Smooth muscle cell (in vitro differentiated cells): Measurements from ENCODE around the gene CTRB2. TPM values are rescaled to one million over a fixed set of nuclear protein-coding genes. Genes with fewer than 3 reads are reported as not detected.

Experiments
- DNase-seq: peaks from one replicate; lab custom pipeline; 2025; ENCODE audit not compliant: unreplicated experiment; lab: John Stamatoyannopoulos, UW
- H2AFZ ChIP-seq: fragments of 200-600 bp; sonication (generic); 2 replicates; pipeline ENCODE4 v1.6.0; 2016; ENCODE audit warnings: antibody characterized with exemption, low read depth, mild to moderate bottlenecking
- H3F3A ChIP-seq: fragments of 200-600 bp; sonication (generic); 2 replicates; pipeline ENCODE4 v1.6.0; 2017; ENCODE audit warnings: antibody characterized with exemption, low read depth
- H3K27ac ChIP-seq: fragments of 200-600 bp; sonication (generic); 2 replicates; pipeline ENCODE4 v1.5.1; 2016; ENCODE audit warnings: low read depth, mild to moderate bottlenecking
- H3K27me3 ChIP-seq: fragments of 200-600 bp; sonication (generic); 2 replicates; pipeline ENCODE4 v1.6.1; 2016; ENCODE audit warnings: low read depth, mild to moderate bottlenecking
- H3K36me3 ChIP-seq: fragments of 200-600 bp; sonication (generic); 2 replicates; pipeline ENCODE4 v1.5.1; 2016; ENCODE audit warnings: low read depth
- H3K4me1 ChIP-seq: fragments of 200-600 bp; sonication (generic); 2 replicates; pipeline ENCODE4 v1.5.1; 2016; ENCODE audit warnings: low read depth
- H3K4me2 ChIP-seq: fragments of 200-600 bp; sonication (generic); 2 replicates; pipeline ENCODE4 v1.6.0; 2016; ENCODE audit warnings: mild to moderate bottlenecking
- H3K4me3 ChIP-seq: fragments of 200-600 bp; sonication (generic); 2 replicates; pipeline ENCODE4 v1.5.1; 2016; ENCODE audit warnings: mild to moderate bottlenecking
- H3K79me2 ChIP-seq: fragments of 200-600 bp; sonication (generic); 2 replicates; pipeline ENCODE4 v1.6.0; 2016; ENCODE audit warnings: low read depth, mild to moderate bottlenecking
- H3K9ac ChIP-seq: fragments of 200-600 bp; sonication (generic); 2 replicates; pipeline ENCODE4 v1.6.0; 2016; ENCODE audit warnings: low read depth
- H3K9me3 ChIP-seq: fragments of 200-600 bp; sonication (generic); replicated peaks from 2 replicates; pipeline ENCODE4 v1.5.1; 2016; ENCODE audit warnings: low read depth
- H4K20me1 ChIP-seq: fragments of 200-600 bp; sonication (generic); 2 replicates; pipeline ENCODE4 v1.6.0; 2016; ENCODE audit warnings: low read depth
- CTCF ChIP-seq: fragments of 200-600 bp; sonication (generic); IDR thresholded peaks from 2 replicates; pipeline ENCODE4 v1.5.1; 2017; ENCODE audit warnings: borderline replicate concordance, mild to moderate bottlenecking, antibody characterized with exemption; ENCODE audit not compliant: insufficient read depth, poor library complexity, severe bottlenecking
- WGBS: methylation state at CpG from one replicate; pipeline ENCODE4 v1.1.7; 2016; ENCODE audit warnings: low lambda C conversion rate; 5-methylcytosine and 5-hydroxymethylcytosine counted together
- polyA plus RNA-seq: library from polyadenylated mRNA; unstranded; fragments of >200 nt; fragmentation: Nextera tagmentation; extraction: Ambion mirVana; gene quantifications from 2 replicates; pipeline ENCODE4 v1.2.1, GENCODE V29; 2016
- total RNA-seq: library from RNA; depleted of rRNA; stranded (reverse); fragments of >200 nt; gene quantifications from 2 replicates; pipeline ENCODE4 v1.2.3, GENCODE V29; 2014

The CTRB2 gene
- total and polyA plus RNA-seq, 2 experiments from 2014 or later = 1.7 to 2.3 TPM

- no peak for TF ChIP-seq CTCF
- 94% methylated on average over 5 of the region's 5 CpGs for WGBS
- no peak for DNase-seq
- Histone ChIP-seq H3K9ac (no peak overlapping the region), H3K4me2 (no peak overlapping the region), H3K4me3 (no peak overlapping the region), H3K9me3 (no peaks in the 10 kb centered on the region), H3K27me3 (no peaks in the 10 kb centered on the region), H3K36me3 (no peaks in the 10 kb centered on the region), H4K20me1 (peaks cover 6% of the 10 kb centered on the region), H3K27ac (no peak overlapping the region), H3F3A (no peaks in the 10 kb centered on the region), H2AFZ (no peak overlapping the region), H3K79me2 (no peaks in the 10 kb centered on the region), H3K4me1 (no peaks in the 10 kb centered on the region)
Measured at GRCh38 chr16:75219838-75220237, 12.9 kb upstream of the CTRB2 start.

GRCh38 chr16:75219088-75219487 lies 12.1 kb upstream of the CTRB2 start:
- H3F3A ChIP-seq = no peaks in the 10 kb centered on the region
- no peak overlapping the region for H3K27ac ChIP-seq
- H3K27me3 ChIP-seq = no peaks in the 10 kb centered on the region
- no peak overlapping the region for H3K9ac ChIP-seq
- H3K79me2 ChIP-seq = no peaks in the 10 kb centered on the region
- no peak overlapping the region for H2AFZ ChIP-seq
- H4K20me1 ChIP-seq = no peaks in the 10 kb centered on the region
- H3K9me3 ChIP-seq = no peaks in the 10 kb centered on the region
- no peak overlapping the region for H3K4me3 ChIP-seq
- no peak for DNase-seq
- H3K4me2 ChIP-seq = no peak overlapping the region
- TF ChIP-seq CTCF = no peak
- 91% methylated on average over 4 of the region's 4 CpGs for WGBS
- no peaks in the 10 kb centered on the region for H3K36me3 ChIP-seq
- no peaks in the 10 kb centered on the region for H3K4me1 ChIP-seq

GRCh38 chr16:75218256-75219076 lies 11.5 kb upstream of the CTRB2 start, which contains the start of gene CTRB1:
CTRB1 (plus strand) TSS chr16:75218988; CDS start chr16:75219008, 20 bp downstream.
- WGBS = 85% methylated on average over 18 of the region's 19 CpGs
- no peaks in the 10 kb centered on the region for H3K79me2 ChIP-seq
- no peak within 1 kb of the TSS for H3K4me3 ChIP-seq
- no peak within 1 kb of the TSS for H2AFZ ChIP-seq
- no peaks in the 10 kb centered on the region for H4K20me1 ChIP-seq
- H3K4me2 ChIP-seq = no peak within 1 kb of the TSS
- no peaks in the 10 kb centered on the region for H3K9me3 ChIP-seq
- H3K36me3 ChIP-seq = no peaks in the 10 kb centered on the region
- no peak for DNase-seq
- H3K4me1 ChIP-seq = no peaks in the 10 kb centered on the region
- peak within 1 kb of the TSS; percentile 16 for H3K9ac ChIP-seq
- no peaks in the 10 kb centered on the region for H3F3A ChIP-seq
- H3K27me3 ChIP-seq = no peaks in the 10 kb centered on the region
- TF ChIP-seq CTCF = no peak
- peak within 1 kb of the TSS; percentile 79 for H3K27ac ChIP-seq
